HUES48 (cell line): Measurements from ENCODE around the gene LGALS9C.
"Not testable (repeated sequence)": the region's sequence is repeated elsewhere in the genome, so short reads cannot be mapped to it uniquely, and the experiment has no call there.

Experiments used
- H3K27ac ChIP-seq: one replicate; pipeline ENCODE4 v1.7.0; 2013; ENCODE audit warnings: low read depth, low read length, inconsistent platforms
- H3K27me3 ChIP-seq: 2 replicates; pipeline ENCODE4 v1.6.1; 2013; ENCODE audit warnings: mild to moderate bottlenecking, low read length; ENCODE audit not compliant: control insufficient read depth, insufficient read depth
- H3K36me3 ChIP-seq: 2 replicates; pipeline ENCODE4 v1.6.1; 2013; ENCODE audit warnings: low read length; ENCODE audit not compliant: control insufficient read depth, insufficient read depth
- H3K4me1 ChIP-seq: 2 replicates; pipeline ENCODE4 v1.6.1; 2013; ENCODE audit warnings: mild to moderate bottlenecking, low read length; ENCODE audit not compliant: control insufficient read depth, insufficient read depth
- H3K4me3 ChIP-seq: 2 replicates; pipeline ENCODE4 v1.5.1; 2013; ENCODE audit warnings: mild to moderate bottlenecking, low read depth, low read length
- H3K9ac ChIP-seq: 2 replicates; pipeline ENCODE4 v1.6.1; 2013; ENCODE audit warnings: mild to moderate bottlenecking, low read depth, low read length, moderate library complexity
- H3K9me3 ChIP-seq: 2 replicates; pipeline ENCODE4 v1.6.1; 2013; ENCODE audit warnings: low read length; ENCODE audit not compliant: control insufficient read depth, insufficient read depth

LGALS9C gene

DNA sequence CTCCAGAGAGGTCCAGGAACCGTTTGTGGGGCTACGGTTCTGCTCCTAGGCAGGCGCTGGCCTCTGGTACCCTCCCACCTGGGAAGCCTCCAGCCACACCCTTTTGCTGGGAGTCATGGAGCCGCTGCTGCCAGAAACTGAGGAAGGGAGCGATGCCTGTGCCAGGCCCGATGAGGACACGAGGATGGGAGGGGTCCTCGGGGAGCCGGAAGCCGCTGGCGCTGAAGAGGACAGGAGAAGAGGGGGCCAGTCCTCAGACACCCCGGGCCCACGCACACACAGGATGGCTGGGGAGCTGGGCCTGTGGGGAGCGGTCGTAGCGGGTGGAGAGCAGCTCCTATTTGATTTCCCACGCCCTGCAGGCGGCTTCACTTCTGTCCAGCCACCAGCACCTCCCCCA, 24.2 kb downstream of the LGALS9C start:
- not testable (repeated sequence) for H3K9ac ChIP-seq, H3K4me1 ChIP-seq, H3K27me3 ChIP-seq, H3K27ac ChIP-seq, H3K9me3 ChIP-seq, H3K36me3 ChIP-seq, H3K4me3 ChIP-seq

DNA sequence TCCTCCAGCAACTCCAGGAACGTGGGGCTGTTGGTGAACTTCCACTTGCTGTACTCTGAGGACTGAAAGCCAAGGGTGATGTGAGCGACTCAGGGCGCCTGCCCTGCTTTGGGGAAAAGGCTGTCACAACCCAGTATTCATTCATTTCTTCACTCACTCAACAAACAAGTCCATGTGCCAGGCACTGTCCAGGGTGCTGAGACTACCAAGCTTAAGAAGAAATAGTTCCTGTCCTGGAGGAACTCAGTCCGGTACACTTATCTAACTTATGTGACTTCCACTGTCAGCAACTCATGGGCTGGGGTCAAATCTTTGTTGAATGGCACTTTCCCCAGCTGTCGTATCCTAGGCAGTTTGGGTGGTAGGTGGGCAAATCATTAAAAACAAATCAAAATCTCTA, 26.6 kb downstream of the LGALS9C start:
- not testable (repeated sequence) for H3K36me3 ChIP-seq, H3K27me3 ChIP-seq, H3K9me3 ChIP-seq, H3K9ac ChIP-seq, H3K4me1 ChIP-seq, H3K27ac ChIP-seq, H3K4me3 ChIP-seq

DNA sequence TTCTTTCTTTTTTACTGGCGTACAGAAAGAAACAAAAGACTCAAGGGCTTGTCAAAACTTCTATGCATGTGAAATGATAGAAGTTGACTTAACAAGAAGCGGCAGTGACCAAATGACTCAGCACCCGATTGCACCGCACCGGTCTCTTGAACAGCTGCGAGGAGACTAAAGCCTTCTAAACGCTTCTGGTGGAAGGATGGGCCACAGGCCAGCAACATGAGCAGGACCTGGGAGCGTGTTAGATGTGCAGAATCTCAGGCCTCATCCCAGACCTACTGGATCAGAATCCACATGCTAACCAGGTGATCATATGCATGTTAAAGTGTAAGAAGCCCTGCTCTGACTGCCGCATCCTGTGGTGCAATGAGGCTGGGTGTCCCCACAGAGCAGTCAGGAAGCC, 31.1 kb downstream of the LGALS9C start:
- H3K9me3 ChIP-seq, H3K27me3 ChIP-seq, H3K9ac ChIP-seq, H3K27ac ChIP-seq, H3K36me3 ChIP-seq, H3K4me3 ChIP-seq, H3K4me1 ChIP-seq: not testable (repeated sequence)

DNA sequence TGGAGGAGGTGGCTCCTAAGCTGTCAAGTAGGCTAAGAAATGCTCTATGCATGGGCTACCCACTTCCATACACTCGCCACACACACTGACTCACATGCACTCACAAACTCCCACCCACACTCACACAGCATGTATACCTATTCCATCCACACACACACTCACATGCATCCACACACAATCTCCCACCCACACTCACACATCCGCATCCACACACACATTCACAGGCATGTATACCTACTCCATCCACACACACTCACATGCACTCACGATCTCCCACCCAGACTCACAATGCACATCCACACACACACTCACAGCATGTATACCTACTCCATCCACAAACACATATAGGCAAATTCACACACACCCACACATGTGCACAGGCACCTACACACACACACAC, 32.1 kb downstream of the LGALS9C start:
- not testable (repeated sequence) for H3K36me3 ChIP-seq, H3K9me3 ChIP-seq, H3K9ac ChIP-seq, H3K4me1 ChIP-seq, H3K27me3 ChIP-seq, H3K27ac ChIP-seq, H3K4me3 ChIP-seq

DNA sequence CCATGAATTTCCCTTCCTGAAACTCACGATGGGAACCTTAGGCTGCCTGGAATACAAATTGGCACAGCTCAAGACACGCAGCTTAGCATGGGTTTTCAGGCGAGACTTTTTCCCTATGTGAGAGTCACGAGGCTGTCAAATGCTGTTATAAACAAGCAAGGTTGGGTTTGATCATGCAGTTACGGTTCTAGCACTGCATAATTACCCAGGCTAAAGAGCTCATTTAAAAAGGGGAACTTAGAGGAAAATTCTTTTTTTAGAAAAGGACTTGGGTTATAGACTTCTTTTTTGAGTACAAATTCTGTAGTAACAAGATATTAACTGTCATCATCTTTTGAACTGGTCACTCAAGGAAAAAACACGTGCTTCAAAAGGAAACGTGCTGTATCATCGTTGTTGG, 44.5 kb downstream of the LGALS9C start:
- not testable (repeated sequence) for H3K9ac ChIP-seq, H3K27me3 ChIP-seq, H3K4me1 ChIP-seq, H3K9me3 ChIP-seq, H3K36me3 ChIP-seq, H3K4me3 ChIP-seq, H3K27ac ChIP-seq

DNA sequence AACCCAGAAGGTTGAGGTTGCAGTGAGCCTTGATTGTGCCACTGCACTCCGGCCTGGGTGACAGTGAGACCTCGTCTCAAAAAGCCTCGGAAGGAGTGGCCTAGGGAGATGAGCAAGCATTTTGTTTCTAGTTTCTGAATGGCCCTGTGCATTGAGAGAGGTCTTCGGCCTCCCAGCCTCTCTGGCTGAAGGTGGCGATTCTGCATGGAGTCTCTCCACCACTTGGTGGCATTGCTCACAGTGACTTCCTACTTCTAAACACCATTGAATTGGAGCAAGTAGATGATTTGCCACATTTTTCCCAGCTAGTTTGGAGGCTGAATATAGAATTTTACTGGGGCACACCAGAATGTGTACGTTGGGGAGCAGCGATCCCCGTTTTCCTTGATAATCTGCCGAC, 48.4 kb downstream of the LGALS9C start:
- H3K9ac ChIP-seq, H3K4me3 ChIP-seq, H3K36me3 ChIP-seq, H3K27ac ChIP-seq, H3K9me3 ChIP-seq, H3K27me3 ChIP-seq, H3K4me1 ChIP-seq: not testable (repeated sequence)

DNA sequence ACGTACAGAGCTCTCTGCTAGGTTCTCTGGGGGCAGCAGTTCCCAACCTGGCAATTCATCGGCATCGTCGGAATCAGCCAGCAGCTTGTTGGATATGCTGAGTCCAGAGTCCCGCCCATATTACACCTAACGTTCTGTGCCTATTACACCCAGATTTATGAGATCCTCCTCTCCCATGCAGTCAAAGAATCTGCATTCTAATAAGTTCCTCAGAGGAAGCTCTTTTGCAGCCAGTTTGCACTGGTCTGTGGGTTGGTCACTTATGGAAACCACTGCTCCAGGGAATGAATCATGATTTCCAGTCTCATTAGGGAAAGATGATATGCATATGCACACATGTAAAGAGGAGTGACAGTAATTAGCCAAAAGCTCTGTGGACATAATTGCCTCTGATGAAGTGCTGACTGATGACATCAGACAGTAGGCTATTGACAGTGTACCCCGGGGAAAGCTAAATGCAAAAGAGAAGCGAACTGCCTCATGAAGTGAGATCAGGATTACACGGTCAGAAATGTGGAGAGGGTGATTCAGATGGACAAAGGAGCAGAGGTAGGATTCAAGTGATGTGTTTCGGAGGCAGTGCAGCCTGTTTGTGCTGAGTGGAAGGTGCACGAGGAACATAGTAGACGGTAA, 49.7 kb downstream of the LGALS9C start:
- not testable (repeated sequence) for H3K9ac ChIP-seq, H3K4me3 ChIP-seq, H3K36me3 ChIP-seq, H3K9me3 ChIP-seq, H3K27me3 ChIP-seq, H3K4me1 ChIP-seq, H3K27ac ChIP-seq

DNA sequence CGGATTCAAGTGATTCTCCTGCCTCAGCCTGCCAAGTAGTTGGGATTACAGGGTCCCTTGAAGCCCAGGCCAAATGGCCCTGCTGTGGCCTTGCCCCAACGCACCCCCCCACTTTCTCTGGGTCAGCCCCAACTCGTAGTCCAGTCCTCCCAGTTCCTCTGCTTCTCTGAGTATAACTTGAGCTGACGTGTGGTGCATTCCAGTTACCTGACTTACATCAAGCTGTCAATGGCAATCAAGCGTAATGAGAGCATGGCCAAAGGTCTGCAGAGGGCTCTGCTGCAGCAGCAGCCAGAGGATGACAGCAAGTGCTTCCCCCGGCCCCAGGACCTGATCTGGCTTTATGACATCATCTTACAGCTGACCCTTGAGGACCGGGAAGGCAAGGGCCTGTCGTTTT, 50.8 kb downstream of the LGALS9C start:
- H3K9me3 ChIP-seq, H3K27me3 ChIP-seq, H3K4me3 ChIP-seq, H3K36me3 ChIP-seq, H3K4me1 ChIP-seq, H3K27ac ChIP-seq, H3K9ac ChIP-seq: not testable (repeated sequence)

DNA sequence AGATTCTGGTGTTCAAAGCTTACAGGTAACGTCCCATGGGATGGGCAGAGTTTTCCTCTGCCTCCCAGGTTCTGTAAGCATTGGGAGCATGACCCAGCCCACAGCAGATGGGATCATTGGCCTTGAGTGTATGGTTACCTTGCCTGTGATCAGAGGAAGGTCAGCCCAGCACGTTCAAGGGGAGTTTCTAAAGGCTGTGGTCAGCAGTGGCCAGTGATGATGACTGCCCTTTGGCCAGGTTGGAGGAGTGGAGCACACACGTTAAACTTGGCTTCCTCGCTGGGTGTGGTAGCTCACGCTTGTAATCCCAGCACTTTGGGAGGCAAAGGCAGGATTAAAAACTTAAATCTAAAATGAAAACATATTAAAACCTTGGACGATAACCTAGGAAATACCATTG, 51.8 kb downstream of the LGALS9C start:
- H3K9me3 ChIP-seq, H3K4me3 ChIP-seq, H3K27me3 ChIP-seq, H3K36me3 ChIP-seq, H3K9ac ChIP-seq, H3K27ac ChIP-seq, H3K4me1 ChIP-seq: not testable (repeated sequence)

DNA sequence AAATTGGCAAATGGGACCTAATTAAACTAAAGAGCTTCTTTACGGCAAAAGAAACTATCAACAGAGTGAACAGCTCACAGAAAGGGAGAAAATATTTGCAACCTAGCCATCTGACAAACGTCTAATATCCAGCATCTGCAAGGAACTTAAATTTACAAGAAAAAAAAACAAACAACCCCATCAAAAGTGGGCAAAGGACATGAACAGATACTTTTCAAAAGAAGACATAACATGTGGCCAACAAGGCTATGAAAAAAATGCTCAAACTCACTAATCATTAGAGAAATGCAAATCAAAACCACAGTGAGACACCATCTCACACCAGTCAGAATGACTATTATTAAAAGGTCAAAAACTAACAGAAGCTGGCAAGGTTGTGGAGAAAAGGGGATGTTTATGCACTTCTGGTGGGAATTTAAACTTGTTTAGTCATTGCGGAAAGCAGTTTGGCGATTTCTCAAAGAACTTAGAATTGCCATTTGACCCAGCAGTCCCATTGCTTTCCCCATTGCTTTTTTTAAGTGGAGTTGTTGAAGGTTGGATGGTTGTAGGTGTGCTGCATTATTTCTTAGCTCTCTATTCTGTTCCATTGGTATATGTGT, 52.4 kb downstream of the LGALS9C start:
- not testable (repeated sequence) for H3K36me3 ChIP-seq, H3K27me3 ChIP-seq, H3K27ac ChIP-seq, H3K9ac ChIP-seq, H3K4me3 ChIP-seq, H3K9me3 ChIP-seq, H3K4me1 ChIP-seq

DNA sequence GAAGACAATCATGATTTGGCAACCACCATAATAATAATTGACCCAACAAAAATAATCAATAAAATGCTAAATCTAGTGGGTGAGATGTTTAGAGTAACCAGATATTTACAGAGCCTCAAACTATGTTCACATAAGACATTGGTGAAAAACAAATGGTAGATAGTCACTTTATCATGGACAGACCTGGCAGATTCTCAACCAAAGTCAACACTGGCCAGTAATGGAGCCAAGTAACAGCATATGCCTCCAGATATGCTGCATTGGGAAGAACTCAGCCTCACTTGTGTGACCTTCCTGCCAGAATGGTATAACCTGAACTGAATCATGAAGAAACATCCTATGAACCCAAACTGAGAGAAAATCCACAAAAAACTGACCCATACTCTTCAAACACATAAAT, 53.8 kb downstream of the LGALS9C start:
- not testable (repeated sequence) for H3K9ac ChIP-seq, H3K4me1 ChIP-seq, H3K9me3 ChIP-seq, H3K27me3 ChIP-seq, H3K4me3 ChIP-seq, H3K36me3 ChIP-seq, H3K27ac ChIP-seq

DNA sequence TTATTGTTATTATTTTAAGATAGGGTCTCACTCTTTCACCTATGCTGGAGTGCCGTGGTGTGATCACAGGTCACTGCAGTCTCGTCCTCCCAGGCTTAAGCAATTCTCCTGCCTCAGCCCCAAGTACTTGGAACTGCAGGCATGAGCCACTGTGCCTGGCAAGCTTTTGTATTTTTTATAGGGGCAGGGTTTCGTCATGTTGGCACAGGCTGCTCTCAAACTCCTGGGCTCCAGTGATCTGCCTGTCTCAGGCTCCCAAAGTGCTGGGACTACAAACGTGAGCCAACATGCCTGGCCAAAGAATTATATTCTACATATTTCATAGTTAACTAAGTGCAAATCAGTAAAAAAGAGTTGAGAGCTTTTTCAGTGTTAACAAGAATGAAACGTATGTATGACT, 65.6 kb downstream of the LGALS9C start:
- H3K4me1 ChIP-seq, H3K9me3 ChIP-seq, H3K27ac ChIP-seq, H3K27me3 ChIP-seq, H3K9ac ChIP-seq, H3K36me3 ChIP-seq, H3K4me3 ChIP-seq: not testable (repeated sequence)
